HG03442 (cell line): ENCODE measurements around the gene TMEM14C.

Experiments used
- ATAC-seq: cut with Tn5 transposase; IDR thresholded peaks from one replicate; pipeline ENCODE4 v1.9.1; 2021; ENCODE audit warnings: mild to moderate bottlenecking, moderate library complexity; ENCODE audit not compliant: unreplicated experiment

The TMEM14C gene

GRCh38 chr6:10722820-10723566, at the start of gene TMEM14C:
TMEM14C (plus strand) TSS chr6:10723070; CDS start chr6:10724614, 1,544 bp downstream.
- ATAC-seq = peak; percentile 97

GRCh38 chr6:10676403-10676802, 46.5 kb upstream of the TMEM14C start:
- ATAC-seq = no peak

- no peak for ATAC-seq
These were observed 44.4 kb upstream of the TMEM14C start for GRCh38 chr6:10678456-10678855.

GRCh38 chr6:10681795-10682194, 41.1 kb upstream of the TMEM14C start:
- ATAC-seq = no peak

GRCh38 chr6:10682355-10682988, 40.4 kb upstream of the TMEM14C start:
- ATAC-seq = no peak

GRCh38 chr6:10684618-10685017, 38.3 kb upstream of the TMEM14C start:
- no peak for ATAC-seq

GRCh38 chr6:10685092-10685915, 37.6 kb upstream of the TMEM14C start:
- no peak for ATAC-seq

- no peak for ATAC-seq
These were observed 36.0 kb upstream of the TMEM14C start for GRCh38 chr6:10686901-10687300.

GRCh38 chr6:10687582-10687981, 35.3 kb upstream of the TMEM14C start:
- ATAC-seq = no peak

- no peak for ATAC-seq
These were observed 32.0 kb upstream of the TMEM14C start for GRCh38 chr6:10690651-10691445.

GRCh38 chr6:10692965-10693538, 29.8 kb upstream of the TMEM14C start:
- ATAC-seq = no peak

- peak; percentile 98 for ATAC-seq
These were observed 28.4 kb upstream of the TMEM14C start, which contains the start of the genes C6orf52 and PAK1IP1 for GRCh38 chr6:10694302-10695085. C6orf52 (minus strand) TSS chr6:10694616; CDS start chr6:10687550, 7,066 bp downstream. PAK1IP1 (plus strand) TSS chr6:10694972; CDS start chr6:10694986, 14 bp downstream.

GRCh38 chr6:10695086-10695657, 27.7 kb upstream of the TMEM14C start:
- no peak for ATAC-seq

GRCh38 chr6:10696655-10697054, 26.2 kb upstream of the TMEM14C start:
- ATAC-seq = no peak

GRCh38 chr6:10713962-10714361, 8.9 kb upstream of the TMEM14C start:
- ATAC-seq = no peak

GRCh38 chr6:10719296-10719963, 3.4 kb upstream of the TMEM14C start:
- ATAC-seq = no peak

- no peak for ATAC-seq
These were observed 3.0 kb upstream of the TMEM14C start for GRCh38 chr6:10719964-10720264.

- ATAC-seq = no peak
These were observed 2.5 kb upstream of the TMEM14C start for GRCh38 chr6:10720265-10720959.
